ENCODE measurements around the gene MACROH2A2. TPM values are rescaled to one million over a fixed set of nuclear protein-coding genes. Genes with fewer than 3 reads are reported as not detected.

The MACROH2A2 gene
- total and polyA plus RNA-seq, 2 donors (not counting 1 experiment from before 2014, with no cell fraction given), result not detected

GRCh38 chr10:70124918-70125317, 72.3 kb downstream of the MACROH2A2 start:
- DNase-seq, result no peak
- ChIA-PET CTCF (no interaction called here), POLR2A (no interaction called here)
- Histone ChIP-seq H3K27ac (ENCODE audit: low read length in 2 of 2) (no peak overlapping the region), H3K9me3 (ENCODE audit: control extremely low read depth in 1 of 3, control insufficient read depth in 2 of 3, insufficient read depth in 1 of 3, low read length in 2 of 3) (no peaks in the 10 kb centered on the region), H3K27me3 (replicated peaks in 1 of 4; ENCODE audit: control extremely low read depth in 1 of 4, control insufficient read depth in 3 of 4, insufficient read depth in 4 of 4, low read length in 3 of 4) (no peaks in the 10 kb centered on the region), H3K4me1 (ENCODE audit: control insufficient read depth in 2 of 2, insufficient read depth in 2 of 2, low read length in 2 of 2) (peaks cover 0 to 4% of the 10 kb centered on the region in 2 donors), H2AFZ (ENCODE audit: insufficient read depth, low read depth, low read length, poor library complexity, severe bottlenecking) (no peak overlapping the region), H4K20me1 (ENCODE audit: control insufficient read depth, insufficient read depth, low read length, poor library complexity, severe bottlenecking) (no peaks in the 10 kb centered on the region), H3K79me2 (ENCODE audit: control insufficient read depth, insufficient read depth, low read length) (no peaks in the 10 kb centered on the region), H3K36me3 (replicated peaks in 1 of 2; ENCODE audit: control extremely low read depth in 1 of 2, control insufficient read depth in 1 of 2, extremely low read depth in 1 of 2, insufficient read depth in 2 of 2, low read length in 1 of 2) (peaks cover 0 to 3% of the 10 kb centered on the region in 2 experiments), H3K4me3 (ENCODE audit: control extremely low read depth in 1 of 5, extremely low read depth in 1 of 5, insufficient read depth in 1 of 5, low read depth in 2 of 5, low read length in 4 of 5) (no peak overlapping the region), H3K9ac (ENCODE audit: low read length) (no peak overlapping the region), H3K4me2 (replicated peaks; ENCODE audit: low read depth, low read length, poor library complexity, severe bottlenecking) (no peak overlapping the region)
- intact Hi-C loops (cut with micrococcal nuclease), result no loop called here
- H3K27me3 Mint-ChIP-seq, result no peaks in the 10 kb centered on the region
- H3K27ac Mint-ChIP-seq, result no peak overlapping the region
- WGBS (ENCODE audit: insufficient coverage), result no CpG with 5 or more reads among the region's 3 CpGs
- H3K4me1 Mint-ChIP-seq, result peaks cover 7% of the 10 kb centered on the region
- H3K4me3 Mint-ChIP-seq, result no peak overlapping the region
- TF ChIP-seq EZH2 (IDR thresholded peaks at IDR 0.05; ENCODE audit: borderline replicate concordance, insufficient read depth, low read depth, low read length, poor library complexity, severe bottlenecking) (no peak), CTCF (IDR thresholded peaks at IDR 0.05) (no peak)
- no peak for ATAC-seq (ENCODE audit: low read depth)
- H3K9me3 Mint-ChIP-seq (ENCODE audit: insufficient read depth), result no peaks in the 10 kb centered on the region

DNA sequence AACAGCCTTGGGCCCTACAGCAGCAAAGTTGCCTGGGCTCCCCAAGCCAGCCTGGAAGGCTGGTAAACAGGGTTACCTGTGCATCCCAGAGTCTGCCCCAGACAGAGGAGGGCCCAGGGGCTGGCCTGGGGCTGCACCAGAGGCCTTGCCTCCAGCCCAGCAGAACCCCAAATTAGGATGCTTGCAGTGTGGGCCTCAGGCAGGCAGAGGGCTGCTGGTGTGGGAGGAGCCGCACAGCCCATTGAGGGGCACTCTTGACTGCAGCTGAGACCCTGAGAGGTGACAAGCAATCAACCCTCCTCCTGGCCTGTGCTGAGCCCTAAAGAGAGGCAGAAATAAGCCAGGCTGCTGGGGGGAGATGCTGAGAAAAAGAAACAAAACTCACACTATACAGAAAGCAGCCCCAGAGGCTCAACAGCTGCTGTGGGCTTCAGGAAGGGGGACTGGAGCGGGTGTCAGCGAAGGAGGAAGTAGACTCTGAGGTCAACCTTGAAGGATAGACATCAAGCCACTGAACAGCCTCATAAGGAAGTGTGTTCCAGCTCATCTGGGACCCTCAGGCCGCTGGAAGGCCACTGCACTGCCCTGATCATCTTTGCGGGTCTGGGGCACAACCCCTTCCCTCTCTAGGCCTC, 73.4 kb downstream of the MACROH2A2 start:
- Histone ChIP-seq H4K20me1 (ENCODE audit: control insufficient read depth, insufficient read depth, low read length, poor library complexity, severe bottlenecking) (no peaks in the 10 kb centered on the region), H3K4me3 (ENCODE audit: control extremely low read depth in 1 of 5, extremely low read depth in 1 of 5, insufficient read depth in 1 of 5, low read depth in 2 of 5, low read length in 4 of 5) (no peak overlapping the region), H3K27me3 (replicated peaks in 1 of 4; ENCODE audit: control extremely low read depth in 1 of 4, control insufficient read depth in 3 of 4, insufficient read depth in 4 of 4, low read length in 3 of 4) (no peaks in the 10 kb centered on the region), H3K36me3 (replicated peaks in 1 of 2; ENCODE audit: control extremely low read depth in 1 of 2, control insufficient read depth in 1 of 2, extremely low read depth in 1 of 2, insufficient read depth in 2 of 2, low read length in 1 of 2) (no peaks in the 10 kb centered on the region), H3K27ac (ENCODE audit: low read length in 2 of 2) (no peak overlapping the region), H3K4me1 (ENCODE audit: control insufficient read depth in 2 of 2, insufficient read depth in 2 of 2, low read length in 2 of 2) (peaks cover 0 to 4% of the 10 kb centered on the region in 2 donors), H2AFZ (ENCODE audit: insufficient read depth, low read depth, low read length, poor library complexity, severe bottlenecking) (no peak overlapping the region), H3K4me2 (replicated peaks; ENCODE audit: low read depth, low read length, poor library complexity, severe bottlenecking) (no peak overlapping the region), H3K9ac (ENCODE audit: low read length) (no peak overlapping the region), H3K79me2 (ENCODE audit: control insufficient read depth, insufficient read depth, low read length) (no peaks in the 10 kb centered on the region), H3K9me3 (ENCODE audit: control extremely low read depth in 1 of 3, control insufficient read depth in 2 of 3, insufficient read depth in 1 of 3, low read length in 2 of 3) (no peaks in the 10 kb centered on the region)
- POLR2A ChIA-PET, result no interaction called here
- 26% methylated on average over 3 of the region's 5 CpGs for WGBS (ENCODE audit: insufficient coverage)
- no peak overlapping the region for H3K4me3 Mint-ChIP-seq
- TF ChIP-seq CTCF (IDR thresholded peaks at IDR 0.05) (no peak), EZH2 (IDR thresholded peaks at IDR 0.05; ENCODE audit: borderline replicate concordance, insufficient read depth, low read depth, low read length, poor library complexity, severe bottlenecking) (no peak)
- ATAC-seq (ENCODE audit: low read depth) (no peak), DNase-seq (no peak)
- no peaks in the 10 kb centered on the region for H3K9me3 Mint-ChIP-seq (ENCODE audit: insufficient read depth)
- no peak overlapping the region for H3K27ac Mint-ChIP-seq
- peaks cover 11% of the 10 kb centered on the region for H3K4me1 Mint-ChIP-seq
- CTCF ChIA-PET, result interaction anchor here (1.7 kb wide), 1 partner anchor 10 kb away, joined by 11 read pairs; no protein-coding TSS in a partner anchor
- intact Hi-C loops (cut with micrococcal nuclease), result no loop called here
- no peaks in the 10 kb centered on the region for H3K27me3 Mint-ChIP-seq
